GM12873 (cell line): ENCODE measurements around the gene NOBOX.

Source experiments
- TF ChIP-seq, protein P1 (sequence below): IDR thresholded peaks from 2 replicates; pipeline ENCODE4 v1.5.1; 2012; ENCODE audit warnings: low read depth, mild to moderate bottlenecking, moderate library complexity, low read length, control low read depth; ENCODE audit not compliant: insufficient read depth; ENCODE audit errors: missing control alignments

NOBOX gene

DNA sequence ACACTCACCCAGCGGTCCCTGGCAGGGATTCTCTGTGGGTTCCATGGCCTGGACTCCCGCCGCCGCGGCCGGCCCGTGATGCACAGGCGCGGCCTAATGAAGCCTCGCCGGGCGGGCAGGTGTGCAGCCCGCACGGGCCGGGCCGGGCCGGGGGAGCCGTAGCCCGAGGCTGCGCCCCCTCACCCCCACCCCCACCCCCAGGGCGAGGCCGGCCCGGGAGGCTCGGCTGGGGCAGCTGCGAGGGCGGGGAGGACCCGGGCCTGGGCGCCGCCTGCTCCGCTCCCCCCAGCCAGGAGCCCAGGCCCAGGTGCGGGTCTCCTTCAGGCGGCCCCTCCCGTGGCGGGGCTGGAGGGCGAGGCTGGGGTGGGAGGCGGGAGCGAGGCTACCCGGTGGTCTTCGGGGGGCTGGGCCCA, at the start of gene NOBOX:
Gene NOBOX, minus strand, starts transcription at position 45 of the 413 bp plus-strand sequence.
- TF ChIP-seq, protein P1, sequence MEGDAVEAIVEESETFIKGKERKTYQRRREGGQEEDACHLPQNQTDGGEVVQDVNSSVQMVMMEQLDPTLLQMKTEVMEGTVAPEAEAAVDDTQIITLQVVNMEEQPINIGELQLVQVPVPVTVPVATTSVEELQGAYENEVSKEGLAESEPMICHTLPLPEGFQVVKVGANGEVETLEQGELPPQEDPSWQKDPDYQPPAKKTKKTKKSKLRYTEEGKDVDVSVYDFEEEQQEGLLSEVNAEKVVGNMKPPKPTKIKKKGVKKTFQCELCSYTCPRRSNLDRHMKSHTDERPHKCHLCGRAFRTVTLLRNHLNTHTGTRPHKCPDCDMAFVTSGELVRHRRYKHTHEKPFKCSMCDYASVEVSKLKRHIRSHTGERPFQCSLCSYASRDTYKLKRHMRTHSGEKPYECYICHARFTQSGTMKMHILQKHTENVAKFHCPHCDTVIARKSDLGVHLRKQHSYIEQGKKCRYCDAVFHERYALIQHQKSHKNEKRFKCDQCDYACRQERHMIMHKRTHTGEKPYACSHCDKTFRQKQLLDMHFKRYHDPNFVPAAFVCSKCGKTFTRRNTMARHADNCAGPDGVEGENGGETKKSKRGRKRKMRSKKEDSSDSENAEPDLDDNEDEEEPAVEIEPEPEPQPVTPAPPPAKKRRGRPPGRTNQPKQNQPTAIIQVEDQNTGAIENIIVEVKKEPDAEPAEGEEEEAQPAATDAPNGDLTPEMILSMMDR = no peak

DNA sequence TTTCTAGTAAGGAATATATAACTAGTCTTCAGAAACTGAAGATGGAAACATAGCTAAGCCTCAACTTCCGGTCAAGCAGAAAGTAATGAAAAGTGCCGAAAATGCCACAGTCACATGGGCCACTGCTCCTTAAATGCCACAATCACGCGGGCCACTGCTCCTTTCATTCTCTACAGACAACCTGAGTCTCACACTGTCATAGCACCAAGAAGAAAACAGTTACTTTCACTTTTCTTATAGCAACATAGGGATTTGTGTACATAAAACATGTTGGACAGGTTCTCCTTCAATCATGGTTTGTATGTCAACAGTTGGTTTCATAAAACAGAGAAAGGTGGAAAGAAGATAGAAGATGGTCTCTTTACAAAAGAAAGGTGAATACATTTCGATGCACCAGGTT, 48.6 kb upstream of the NOBOX start:
- TF ChIP-seq, protein P1 = no peak

GRCh38 chr7:144445590-144445989, 42.1 kb upstream of the NOBOX start:
- TF ChIP-seq, protein P1 = no peak

DNA sequence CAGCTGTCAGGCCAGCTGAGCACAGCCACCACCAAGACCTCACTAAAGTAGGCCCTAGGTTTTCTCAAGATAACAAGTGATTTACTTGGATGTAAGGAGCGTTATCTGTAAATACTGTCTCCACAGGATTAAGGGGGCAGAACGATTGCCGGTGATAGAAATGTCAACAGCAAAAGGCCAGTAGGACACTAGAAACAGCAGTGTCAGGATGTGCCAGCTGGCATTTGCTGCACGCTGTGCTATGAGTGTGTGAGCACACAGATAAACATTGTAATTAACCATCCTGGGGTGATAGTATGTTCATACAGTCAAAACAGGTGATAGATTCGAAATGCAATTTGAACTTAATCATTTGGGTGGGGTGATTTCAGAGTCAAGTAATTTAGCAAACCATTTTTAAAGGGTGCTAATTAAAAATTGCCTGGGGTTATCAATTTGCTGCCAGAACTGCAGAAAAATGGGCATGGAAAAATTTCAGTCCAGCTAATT, 36.3 kb upstream of the NOBOX start:
- TF ChIP-seq, protein P1 = no peak

DNA sequence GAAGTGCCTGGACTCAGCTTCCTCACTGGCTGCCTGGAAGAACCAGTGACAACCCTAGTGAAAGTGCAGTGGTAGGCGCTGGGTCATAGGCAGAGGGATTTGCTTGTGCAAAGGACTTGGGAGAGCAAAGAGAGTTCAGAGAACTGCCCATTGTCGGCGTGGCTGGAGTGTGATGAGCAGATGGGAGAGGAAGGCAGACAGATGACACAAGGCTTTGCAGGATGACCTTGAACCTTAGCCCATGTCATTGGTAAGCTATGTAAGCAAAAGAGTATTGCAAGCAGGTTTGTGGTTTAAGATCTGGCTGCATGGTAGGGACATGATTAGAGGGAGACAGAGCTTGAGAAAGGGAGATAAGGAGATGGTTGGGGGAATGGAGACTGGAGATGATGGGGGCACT, 35.3 kb upstream of the NOBOX start:
- TF ChIP-seq, protein P1 = no peak

- TF ChIP-seq, protein P1 = peak; percentile 57
These were observed 34.1 kb upstream of the NOBOX start for GRCh38 chr7:144437370-144438191.

- TF ChIP-seq, protein P1 = no peak
These were observed 33.0 kb upstream of the NOBOX start for GRCh38 chr7:144436500-144436899.
